BLaER1 treated with 17β-estradiol and CSF1 and Interleukin-3, amounts not matched to agents 10 nM and 100 nM (cell line): ENCODE results near the gene C2CD3.
"Not testable (repeated sequence)": the region's sequence is repeated elsewhere in the genome, so short reads cannot be mapped to it uniquely, and the experiment has no call there.

Experiments used
- H3K27ac ChIP-seq, 11 experiments: shearing (Covaris generic); formaldehyde crosslinking; 2 replicates each; pipeline ENCODE4 v1.8.1; 2022
- H3K27me3 ChIP-seq, 11 experiments: shearing (Covaris generic); formaldehyde crosslinking; 2 replicates each; pipeline ENCODE4 v1.8.1; 2022
- H3K36me3 ChIP-seq, 11 experiments: shearing (Covaris generic); formaldehyde crosslinking; 2 replicates each; pipeline ENCODE4 v1.8.1; 2022
- H3K4me1 ChIP-seq, 10 experiments: shearing (Covaris generic); formaldehyde crosslinking; 2 replicates each; pipeline ENCODE4 v1.8.1; 2022
- H3K4me2 ChIP-seq, 11 experiments: shearing (Covaris generic); formaldehyde crosslinking; 2 replicates each; pipeline ENCODE4 v1.8.1; 2022
- H3K4me3 ChIP-seq, 10 experiments: shearing (Covaris generic); formaldehyde crosslinking; 2 replicates each; pipeline ENCODE4 v1.8.1; 2022
- H3K9ac ChIP-seq, 11 experiments: shearing (Covaris generic); formaldehyde crosslinking; 2 replicates each; pipeline ENCODE4 v1.8.1; 2022
- H3K9me3 ChIP-seq, 11 experiments: shearing (Covaris generic); formaldehyde crosslinking; replicated peaks in 1 of 11; 2 replicates each; pipeline ENCODE4 v1.8.1; 2022
- H4K20me1 ChIP-seq, 11 experiments: shearing (Covaris generic); formaldehyde crosslinking; 2 replicates each; pipeline ENCODE4 v1.8.1; 2022
- Cebpa-rat ChIP-seq, 11 experiments: shearing (Covaris generic); IDR thresholded peaks; 2 replicates each; pipeline ENCODE4 v1.8.1; 2022

Gene C2CD3

GRCh38 chr11:73997120-73997770 is 173.6 kb downstream of the C2CD3 start:
- Histone ChIP-seq H3K4me1 (peaks cover 12 to 37% (median 26%) of the 10 kb centered on the region in 10 experiments), H3K4me3 (no peak overlapping the region), H3K9ac (no peak overlapping the region), H3K27ac (no peak overlapping the region), H4K20me1 (peaks cover 0 to 3% (median 0%) of the 10 kb centered on the region in 11 experiments; a peak in 1 of 22 replicates), H3K27me3 (no peaks in the 10 kb centered on the region), H3K4me2 (peak overlapping the region in 2 of 11 experiments; percentile 26 to 36; a peak in 5 of 22 replicates), H3K9me3 (no peaks in the 10 kb centered on the region), H3K36me3 (peaks cover 0 to 15% (median 6%) of the 10 kb centered on the region in 11 experiments; a peak in 8 of 22 replicates)
- TF ChIP-seq Cebpa-rat (IDR thresholded peaks at IDR 0.05) = no peak

- Histone ChIP-seq H3K4me1 (peaks cover 19 to 46% (median 35%) of the 10 kb centered on the region in 10 experiments), H3K4me3 (no peak overlapping the region), H3K4me2 (peak overlapping the region in 10 of 11 experiments; percentile 7 to 62 (median 36); a peak in 17 of 22 replicates), H3K9me3 (no peaks in the 10 kb centered on the region), H3K9ac (no peak overlapping the region), H4K20me1 (no peaks in the 10 kb centered on the region), H3K27me3 (no peaks in the 10 kb centered on the region), H3K27ac (peak overlapping the region in 6 of 11 experiments; percentile 53 to 91 (median 76); a peak in 9 of 22 replicates), H3K36me3 (peaks cover 0 to 8% (median 4%) of the 10 kb centered on the region in 11 experiments; a peak in 5 of 22 replicates)
- TF ChIP-seq Cebpa-rat (IDR thresholded peaks at IDR 0.05) = no peak
Measured at GRCh38 chr11:73996161-73996747, 174.5 kb downstream of the C2CD3 start.

- Histone ChIP-seq H3K27me3 (no peaks in the 10 kb centered on the region), H3K4me2 (peak overlapping the region; percentile 7 to 62 (median 35); a peak in 20 of 22 replicates), H3K9me3 (no peaks in the 10 kb centered on the region), H4K20me1 (no peaks in the 10 kb centered on the region), H3K36me3 (peaks cover 0 to 3% (median 0%) of the 10 kb centered on the region in 11 experiments; a peak in 3 of 22 replicates), H3K4me1 (peaks cover 23 to 51% (median 41%) of the 10 kb centered on the region in 10 experiments), H3K27ac (peak overlapping the region in 6 of 11 experiments; percentile 53 to 91 (median 76); a peak in 10 of 22 replicates), H3K4me3 (no peak overlapping the region), H3K9ac (peak overlapping the region in 1 of 11 experiments; percentile 56; a peak in 3 of 22 replicates)
- no peak for TF ChIP-seq Cebpa-rat (IDR thresholded peaks at IDR 0.05)
Measured at GRCh38 chr11:73995731-73996130, 175.1 kb downstream of the C2CD3 start.

- H3K27me3 ChIP-seq = no peaks in the 10 kb centered on the region
- peaks cover 23 to 55% (median 45%) of the 10 kb centered on the region in 10 experiments for H3K4me1 ChIP-seq
- H4K20me1 ChIP-seq = no peaks in the 10 kb centered on the region
- no peak for TF ChIP-seq Cebpa-rat (IDR thresholded peaks at IDR 0.05)
- H3K4me2 ChIP-seq = peak overlapping the region; percentile 7 to 62 (median 35); a peak in 20 of 22 replicates
- H3K27ac ChIP-seq = peak overlapping the region in 9 of 11 experiments; percentile 7 to 91 (median 58); a peak in 12 of 22 replicates
- no peaks in the 10 kb centered on the region for H3K36me3 ChIP-seq
- no peaks in the 10 kb centered on the region for H3K9me3 ChIP-seq
- H3K4me3 ChIP-seq = no peak overlapping the region
- H3K9ac ChIP-seq = peak overlapping the region in 4 of 11 experiments; percentile 4 to 76 (median 59); a peak in 7 of 22 replicates
Measured at GRCh38 chr11:73995247-73995646, 175.6 kb downstream of the C2CD3 start.

- H3K27me3 ChIP-seq = no peaks in the 10 kb centered on the region
- no peak for TF ChIP-seq Cebpa-rat (IDR thresholded peaks at IDR 0.05)
- H4K20me1 ChIP-seq = no peaks in the 10 kb centered on the region
- H3K27ac ChIP-seq = peak overlapping the region in 3 of 11 experiments; percentile 36 to 45 (median 40); a peak in 5 of 22 replicates
- no peaks in the 10 kb centered on the region for H3K9me3 ChIP-seq
- peak overlapping the region; percentile 57 to 85 (median 73) for H3K4me2 ChIP-seq
- H3K36me3 ChIP-seq = no peaks in the 10 kb centered on the region
- peaks cover 23 to 51% (median 39%) of the 10 kb centered on the region in 10 experiments for H3K4me1 ChIP-seq
- H3K9ac ChIP-seq = peak overlapping the region in 3 of 11 experiments; percentile 6 to 48 (median 46); a peak in 3 of 22 replicates
- H3K4me3 ChIP-seq = no peak overlapping the region
Measured at GRCh38 chr11:73991471-73992006, 179.3 kb downstream of the C2CD3 start.

- Histone ChIP-seq H3K27ac (0 out of 22 replicates have a peak overlapping the region, but pooled peaks of 1 of the 11 experiments have one; percentile 36), H3K36me3 (no peaks in the 10 kb centered on the region), H3K9ac (no peak overlapping the region), H3K4me1 (peaks cover 21 to 47% (median 32%) of the 10 kb centered on the region in 10 experiments), H3K4me2 (peak overlapping the region; percentile 57 to 85 (median 73)), H3K4me3 (no peak overlapping the region), H3K9me3 (no peaks in the 10 kb centered on the region), H3K27me3 (no peaks in the 10 kb centered on the region), H4K20me1 (no peaks in the 10 kb centered on the region)
- no peak for TF ChIP-seq Cebpa-rat (IDR thresholded peaks at IDR 0.05)
Measured at GRCh38 chr11:73990730-73991129, 180.1 kb downstream of the C2CD3 start.

GRCh38 chr11:73989156-73989555 is 181.6 kb downstream of the C2CD3 start:
- no peaks in the 10 kb centered on the region for H3K27me3 ChIP-seq
- no peak overlapping the region for H3K9ac ChIP-seq
- H4K20me1 ChIP-seq = no peaks in the 10 kb centered on the region
- peaks cover 17 to 42% (median 24%) of the 10 kb centered on the region in 10 experiments for H3K4me1 ChIP-seq
- H3K27ac ChIP-seq = no peak overlapping the region
- H3K9me3 ChIP-seq = no peaks in the 10 kb centered on the region
- no peak overlapping the region for H3K4me3 ChIP-seq
- TF ChIP-seq Cebpa-rat (IDR thresholded peaks at IDR 0.05) = no peak
- no peaks in the 10 kb centered on the region for H3K36me3 ChIP-seq
- H3K4me2 ChIP-seq = no peak overlapping the region

GRCh38 chr11:73988227-73988626 is 182.6 kb downstream of the C2CD3 start:
- Histone ChIP-seq H3K27ac (no peak overlapping the region), H3K4me1 (peaks cover 26 to 46% (median 34%) of the 10 kb centered on the region in 10 experiments), H3K4me2 (no peak overlapping the region), H3K36me3 (no peaks in the 10 kb centered on the region), H3K4me3 (no peak overlapping the region), H3K9ac (no peak overlapping the region), H3K9me3 (no peaks in the 10 kb centered on the region), H3K27me3 (no peaks in the 10 kb centered on the region), H4K20me1 (no peaks in the 10 kb centered on the region)
- no peak for TF ChIP-seq Cebpa-rat (IDR thresholded peaks at IDR 0.05)

- not testable (repeated sequence) for H3K4me3 ChIP-seq, H3K9ac ChIP-seq, H3K27ac ChIP-seq, H3K9me3 ChIP-seq, H3K27me3 ChIP-seq, H3K4me2 ChIP-seq
- Histone ChIP-seq H4K20me1 (peaks cover 0 to 19% (median 2%) of the 10 kb centered on the region in 11 experiments; a peak in 8 of 22 replicates), H3K4me1 (peaks cover 25 to 32% (median 30%) of the 10 kb centered on the region in 10 experiments), H3K36me3 (peaks cover 0 to 14% (median 8%) of the 10 kb centered on the region in 11 experiments; a peak in 18 of 22 replicates)
Measured at GRCh38 chr11:73985661-73986060, 185.1 kb downstream of the C2CD3 start.
